ENCODE results near the gene CENPT.

DNA sequence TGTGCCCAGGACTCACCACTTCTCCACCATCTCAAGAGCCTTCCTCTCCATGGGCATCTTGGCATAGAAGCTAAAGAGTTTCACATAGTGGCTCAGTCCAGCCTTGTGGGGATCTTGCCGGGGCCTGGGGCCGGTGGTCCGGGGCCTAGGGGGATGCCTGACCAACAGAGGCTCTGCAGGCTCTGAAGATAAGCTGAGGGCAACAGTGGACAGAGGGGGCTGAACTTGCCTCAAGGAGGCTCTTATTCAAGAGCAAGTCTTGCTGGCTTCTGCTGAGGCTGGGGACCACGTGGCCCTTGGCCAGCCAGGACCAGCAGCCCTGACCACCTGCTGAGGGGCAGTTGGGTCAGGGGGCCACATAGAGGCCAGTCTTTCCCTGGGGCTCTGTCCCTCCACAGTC is 18.8 kb downstream of the CENPT start:
- TF ChIP-seq CTCF (IDR thresholded peaks at IDR 0.05; ENCODE audit: insufficient read depth, low read length) (no peak), POLR2AphosphoS5 (IDR thresholded peaks at IDR 0.05; ENCODE audit: low read depth) (no peak)
- TF ChIP-seq, protein P1, sequence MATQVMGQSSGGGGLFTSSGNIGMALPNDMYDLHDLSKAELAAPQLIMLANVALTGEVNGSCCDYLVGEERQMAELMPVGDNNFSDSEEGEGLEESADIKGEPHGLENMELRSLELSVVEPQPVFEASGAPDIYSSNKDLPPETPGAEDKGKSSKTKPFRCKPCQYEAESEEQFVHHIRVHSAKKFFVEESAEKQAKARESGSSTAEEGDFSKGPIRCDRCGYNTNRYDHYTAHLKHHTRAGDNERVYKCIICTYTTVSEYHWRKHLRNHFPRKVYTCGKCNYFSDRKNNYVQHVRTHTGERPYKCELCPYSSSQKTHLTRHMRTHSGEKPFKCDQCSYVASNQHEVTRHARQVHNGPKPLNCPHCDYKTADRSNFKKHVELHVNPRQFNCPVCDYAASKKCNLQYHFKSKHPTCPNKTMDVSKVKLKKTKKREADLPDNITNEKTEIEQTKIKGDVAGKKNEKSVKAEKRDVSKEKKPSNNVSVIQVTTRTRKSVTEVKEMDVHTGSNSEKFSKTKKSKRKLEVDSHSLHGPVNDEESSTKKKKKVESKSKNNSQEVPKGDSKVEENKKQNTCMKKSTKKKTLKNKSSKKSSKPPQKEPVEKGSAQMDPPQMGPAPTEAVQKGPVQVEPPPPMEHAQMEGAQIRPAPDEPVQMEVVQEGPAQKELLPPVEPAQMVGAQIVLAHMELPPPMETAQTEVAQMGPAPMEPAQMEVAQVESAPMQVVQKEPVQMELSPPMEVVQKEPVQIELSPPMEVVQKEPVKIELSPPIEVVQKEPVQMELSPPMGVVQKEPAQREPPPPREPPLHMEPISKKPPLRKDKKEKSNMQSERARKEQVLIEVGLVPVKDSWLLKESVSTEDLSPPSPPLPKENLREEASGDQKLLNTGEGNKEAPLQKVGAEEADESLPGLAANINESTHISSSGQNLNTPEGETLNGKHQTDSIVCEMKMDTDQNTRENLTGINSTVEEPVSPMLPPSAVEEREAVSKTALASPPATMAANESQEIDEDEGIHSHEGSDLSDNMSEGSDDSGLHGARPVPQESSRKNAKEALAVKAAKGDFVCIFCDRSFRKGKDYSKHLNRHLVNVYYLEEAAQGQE (IDR thresholded peaks at IDR 0.05; ENCODE audit: insufficient replicate concordance, low read depth), result no peak

All from HL-60 (cell line).